ENCODE data around the gene NAAA. TPM values are rescaled to one million over a fixed set of nuclear protein-coding genes. Genes with fewer than 3 reads are reported as not detected.

The NAAA gene
- total and polyA plus RNA-seq, 2 of the 13 experiments (the other 11 are each of a cell fraction or from before 2014, with no cell fraction given): 22.4 to 24.6 TPM

DNA sequence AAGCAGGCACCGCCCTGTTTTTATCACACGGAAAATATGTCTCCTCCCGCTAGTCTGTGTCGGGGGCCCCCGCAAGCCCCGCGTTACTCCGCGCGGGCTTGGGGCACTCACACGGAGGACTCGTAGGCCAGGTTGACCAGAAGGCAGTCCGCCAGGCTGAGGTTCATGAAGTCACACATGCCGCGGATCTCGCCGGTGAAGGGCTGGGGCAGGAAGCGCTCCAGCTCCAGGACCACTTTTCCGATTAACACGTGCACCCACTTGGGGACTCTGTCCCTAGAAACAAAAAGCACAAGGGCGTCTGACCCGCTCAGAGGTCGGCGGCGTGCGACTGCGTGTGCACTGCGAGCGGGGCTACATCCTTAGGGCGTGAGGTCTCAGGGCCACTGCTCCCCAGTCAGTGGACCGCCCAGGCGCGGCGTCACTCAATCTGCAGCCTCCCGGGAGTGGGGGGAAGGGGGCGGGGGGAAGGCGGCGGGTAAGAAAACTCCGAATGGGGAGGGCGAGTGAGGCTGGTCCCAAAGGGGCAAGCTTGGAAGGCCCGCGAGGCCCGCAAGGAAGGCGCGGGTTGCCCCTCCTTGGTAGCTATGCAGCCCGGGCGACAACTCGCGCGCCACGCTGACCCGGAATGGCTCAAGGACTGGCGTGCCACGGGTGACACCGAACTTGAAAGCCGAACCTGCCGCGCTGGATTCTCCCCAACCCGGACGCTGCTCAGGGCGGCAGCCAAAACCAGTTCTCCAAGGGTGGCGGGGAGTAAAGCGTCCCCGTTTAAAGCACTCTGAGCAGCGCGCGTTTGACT lies 722 bp downstream of the NAAA start (continued):
- TF ChIP-seq, protein P1, sequence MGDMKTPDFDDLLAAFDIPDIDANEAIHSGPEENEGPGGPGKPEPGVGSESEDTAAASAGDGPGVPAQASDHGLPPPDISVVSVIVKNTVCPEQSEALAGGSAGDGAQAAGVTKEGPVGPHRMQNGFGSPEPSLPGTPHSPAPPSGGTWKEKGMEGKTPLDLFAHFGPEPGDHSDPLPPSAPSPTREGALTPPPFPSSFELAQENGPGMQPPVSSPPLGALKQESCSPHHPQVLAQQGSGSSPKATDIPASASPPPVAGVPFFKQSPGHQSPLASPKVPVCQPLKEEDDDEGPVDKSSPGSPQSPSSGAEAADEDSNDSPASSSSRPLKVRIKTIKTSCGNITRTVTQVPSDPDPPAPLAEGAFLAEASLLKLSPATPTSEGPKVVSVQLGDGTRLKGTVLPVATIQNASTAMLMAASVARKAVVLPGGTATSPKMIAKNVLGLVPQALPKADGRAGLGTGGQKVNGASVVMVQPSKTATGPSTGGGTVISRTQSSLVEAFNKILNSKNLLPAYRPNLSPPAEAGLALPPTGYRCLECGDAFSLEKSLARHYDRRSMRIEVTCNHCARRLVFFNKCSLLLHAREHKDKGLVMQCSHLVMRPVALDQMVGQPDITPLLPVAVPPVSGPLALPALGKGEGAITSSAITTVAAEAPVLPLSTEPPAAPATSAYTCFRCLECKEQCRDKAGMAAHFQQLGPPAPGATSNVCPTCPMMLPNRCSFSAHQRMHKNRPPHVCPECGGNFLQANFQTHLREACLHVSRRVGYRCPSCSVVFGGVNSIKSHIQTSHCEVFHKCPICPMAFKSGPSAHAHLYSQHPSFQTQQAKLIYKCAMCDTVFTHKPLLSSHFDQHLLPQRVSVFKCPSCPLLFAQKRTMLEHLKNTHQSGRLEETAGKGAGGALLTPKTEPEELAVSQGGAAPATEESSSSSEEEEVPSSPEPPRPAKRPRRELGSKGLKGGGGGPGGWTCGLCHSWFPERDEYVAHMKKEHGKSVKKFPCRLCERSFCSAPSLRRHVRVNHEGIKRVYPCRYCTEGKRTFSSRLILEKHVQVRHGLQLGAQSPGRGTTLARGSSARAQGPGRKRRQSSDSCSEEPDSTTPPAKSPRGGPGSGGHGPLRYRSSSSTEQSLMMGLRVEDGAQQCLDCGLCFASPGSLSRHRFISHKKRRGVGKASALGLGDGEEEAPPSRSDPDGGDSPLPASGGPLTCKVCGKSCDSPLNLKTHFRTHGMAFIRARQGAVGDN (CRISPR knock-in tag; IDR thresholded peaks at IDR 0.05): peak; percentile 73
- TF ChIP-seq HNRNPH1 (optimal IDR thresholded peaks at IDR 0.05; ENCODE audit: low read depth, low read length): no peak
- TF ChIP-seq EP300 (IDR thresholded peaks at IDR 0.05; ENCODE audit: low read depth in 2 of 2, low read length in 2 of 2): no peak
- TF ChIP-seq EP300 (CRISPR knock-in tag; IDR thresholded peaks at IDR 0.05; ENCODE audit: borderline replicate concordance): no peak
- TF ChIP-seq SSRP1 (CRISPR knock-in tag; IDR thresholded peaks at IDR 0.05): no peak
- TF ChIP-seq, protein P2, sequence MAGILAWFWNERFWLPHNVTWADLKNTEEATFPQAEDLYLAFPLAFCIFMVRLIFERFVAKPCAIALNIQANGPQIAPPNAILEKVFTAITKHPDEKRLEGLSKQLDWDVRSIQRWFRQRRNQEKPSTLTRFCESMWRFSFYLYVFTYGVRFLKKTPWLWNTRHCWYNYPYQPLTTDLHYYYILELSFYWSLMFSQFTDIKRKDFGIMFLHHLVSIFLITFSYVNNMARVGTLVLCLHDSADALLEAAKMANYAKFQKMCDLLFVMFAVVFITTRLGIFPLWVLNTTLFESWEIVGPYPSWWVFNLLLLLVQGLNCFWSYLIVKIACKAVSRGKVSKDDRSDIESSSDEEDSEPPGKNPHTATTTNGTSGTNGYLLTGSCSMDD (CRISPR knock-in tag; IDR thresholded peaks at IDR 0.05): no peak
- no peak for TF ChIP-seq NFE2 (CRISPR knock-in tag; IDR thresholded peaks at IDR 0.05)
- TF ChIP-seq, protein P3, sequence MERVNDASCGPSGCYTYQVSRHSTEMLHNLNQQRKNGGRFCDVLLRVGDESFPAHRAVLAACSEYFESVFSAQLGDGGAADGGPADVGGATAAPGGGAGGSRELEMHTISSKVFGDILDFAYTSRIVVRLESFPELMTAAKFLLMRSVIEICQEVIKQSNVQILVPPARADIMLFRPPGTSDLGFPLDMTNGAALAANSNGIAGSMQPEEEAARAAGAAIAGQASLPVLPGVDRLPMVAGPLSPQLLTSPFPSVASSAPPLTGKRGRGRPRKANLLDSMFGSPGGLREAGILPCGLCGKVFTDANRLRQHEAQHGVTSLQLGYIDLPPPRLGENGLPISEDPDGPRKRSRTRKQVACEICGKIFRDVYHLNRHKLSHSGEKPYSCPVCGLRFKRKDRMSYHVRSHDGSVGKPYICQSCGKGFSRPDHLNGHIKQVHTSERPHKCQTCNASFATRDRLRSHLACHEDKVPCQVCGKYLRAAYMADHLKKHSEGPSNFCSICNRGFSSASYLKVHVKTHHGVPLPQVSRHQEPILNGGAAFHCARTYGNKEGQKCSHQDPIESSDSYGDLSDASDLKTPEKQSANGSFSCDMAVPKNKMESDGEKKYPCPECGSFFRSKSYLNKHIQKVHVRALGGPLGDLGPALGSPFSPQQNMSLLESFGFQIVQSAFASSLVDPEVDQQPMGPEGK (CRISPR knock-in tag; IDR thresholded peaks at IDR 0.05): peak; percentile 29
- peak; percentile 85; the same call in 1 of the 2 replicates for TF ChIP-seq NAIF1 (CRISPR knock-in tag; IDR thresholded peaks at IDR 0.05; ENCODE audit: borderline replicate concordance)
- peak; percentile 8 for TF ChIP-seq RBM39 (IDR thresholded peaks at IDR 0.05; ENCODE audit: low read depth, low read length, poor library complexity, severe bottlenecking)
- no peak for TF ChIP-seq NKX3-1 (CRISPR knock-in tag; IDR thresholded peaks at IDR 0.05)
- peak; percentile 46; the same call in 1 of the 2 replicates for TF ChIP-seq SAP130 (CRISPR knock-in tag; IDR thresholded peaks at IDR 0.05; ENCODE audit: low read depth)
- TF ChIP-seq ZNF264 (CRISPR knock-in tag; IDR thresholded peaks at IDR 0.05): peak; percentile 20; the same call in 1 of the 2 replicates
- no peak for TF ChIP-seq MBD4 (IDR thresholded peaks at IDR 0.05; ENCODE audit: borderline replicate concordance, low read length)
- TF ChIP-seq ZFP82 (CRISPR knock-in tag; IDR thresholded peaks at IDR 0.05; ENCODE audit: borderline replicate concordance): no peak
- TF ChIP-seq RXRA (CRISPR knock-in tag; IDR thresholded peaks at IDR 0.05): 0 out of 2 replicates have a peak, but pooled peaks have one; percentile 42
- no peak for TF ChIP-seq ZKSCAN5 (CRISPR knock-in tag; IDR thresholded peaks at IDR 0.05)
- TF ChIP-seq, protein P4, sequence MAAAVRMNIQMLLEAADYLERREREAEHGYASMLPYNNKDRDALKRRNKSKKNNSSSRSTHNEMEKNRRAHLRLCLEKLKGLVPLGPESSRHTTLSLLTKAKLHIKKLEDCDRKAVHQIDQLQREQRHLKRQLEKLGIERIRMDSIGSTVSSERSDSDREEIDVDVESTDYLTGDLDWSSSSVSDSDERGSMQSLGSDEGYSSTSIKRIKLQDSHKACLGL (CRISPR knock-in tag; IDR thresholded peaks at IDR 0.05): no peak
- TF ChIP-seq, protein P5, sequence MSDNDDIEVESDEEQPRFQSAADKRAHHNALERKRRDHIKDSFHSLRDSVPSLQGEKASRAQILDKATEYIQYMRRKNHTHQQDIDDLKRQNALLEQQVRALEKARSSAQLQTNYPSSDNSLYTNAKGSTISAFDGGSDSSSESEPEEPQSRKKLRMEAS (IDR thresholded peaks at IDR 0.05): peak; percentile 75
- no peak for TF ChIP-seq ZNF678 (CRISPR knock-in tag; IDR thresholded peaks at IDR 0.05)

Measured in HepG2 (cell line).